NCI-H1105 treated with DMSO at 0.1 percent for 48 hours (cell line): ENCODE measurements around the gene ASTN1.
"Not testable (repeated sequence)": the region's sequence is repeated elsewhere in the genome, so short reads cannot be mapped to it uniquely, and the experiment has no call there.

Experiments
- DNase-seq: peaks from one replicate; lab custom pipeline; 2025; lab: John Stamatoyannopoulos, UW

The ASTN1 gene

DNA sequence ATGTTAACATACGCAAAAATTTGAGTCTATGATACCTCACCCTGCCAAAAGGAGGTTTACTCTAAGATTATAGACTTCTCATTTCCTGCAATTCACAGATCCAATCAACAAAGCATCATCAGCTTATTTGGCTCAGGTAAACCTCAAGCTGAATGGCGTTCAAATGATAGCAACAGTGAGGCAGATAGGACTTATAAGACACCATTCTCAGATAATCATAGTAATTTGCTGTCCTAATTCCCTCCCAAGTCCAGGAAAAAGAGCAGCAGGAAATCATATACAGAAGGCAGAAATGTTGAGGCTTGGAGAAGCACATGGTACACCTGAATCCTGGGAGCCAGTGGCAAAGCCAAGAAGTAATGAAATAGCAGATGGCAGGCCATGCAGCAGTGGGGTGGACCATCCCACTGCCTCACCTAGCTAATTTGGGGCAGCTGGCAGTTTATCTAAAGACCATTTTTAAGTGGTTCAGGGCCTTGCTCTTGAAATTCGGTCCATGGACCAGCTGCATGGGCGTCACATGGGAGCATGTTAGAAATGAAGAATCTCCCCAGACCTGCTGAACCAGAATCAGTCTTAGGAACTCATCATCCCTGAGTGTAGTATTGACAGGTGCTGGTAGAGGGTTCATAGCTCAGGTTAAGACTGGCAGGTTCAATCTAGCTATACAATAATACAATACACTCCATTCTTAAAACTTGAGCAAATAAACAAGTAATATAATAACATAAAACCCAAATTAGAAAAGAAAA is 57.7 kb downstream of the ASTN1 start:
- no peak for DNase-seq

DNA sequence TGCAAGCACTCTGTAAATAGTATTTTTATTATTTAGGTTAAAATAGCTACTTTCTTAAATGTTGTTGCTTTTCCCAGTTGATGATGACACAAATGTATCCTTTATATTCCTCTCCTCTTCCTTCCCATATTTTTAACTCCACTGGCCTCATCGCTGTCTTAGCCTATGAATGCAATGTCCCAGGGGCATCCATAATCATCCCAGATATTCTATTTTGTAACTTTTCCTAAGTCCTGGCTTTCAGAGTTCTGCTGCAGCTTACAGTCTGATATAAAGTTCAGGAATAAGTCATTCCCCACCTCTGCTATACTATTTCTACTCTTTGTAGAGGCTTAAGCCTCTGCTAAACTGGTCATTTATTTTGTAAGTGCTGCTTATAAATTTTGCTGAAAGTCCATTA is 58.3 kb downstream of the ASTN1 start:
- no peak for DNase-seq

- no peak for DNase-seq
Measured at GRCh38 chr1:177103005-177103852, 61.3 kb downstream of the ASTN1 start.

DNA sequence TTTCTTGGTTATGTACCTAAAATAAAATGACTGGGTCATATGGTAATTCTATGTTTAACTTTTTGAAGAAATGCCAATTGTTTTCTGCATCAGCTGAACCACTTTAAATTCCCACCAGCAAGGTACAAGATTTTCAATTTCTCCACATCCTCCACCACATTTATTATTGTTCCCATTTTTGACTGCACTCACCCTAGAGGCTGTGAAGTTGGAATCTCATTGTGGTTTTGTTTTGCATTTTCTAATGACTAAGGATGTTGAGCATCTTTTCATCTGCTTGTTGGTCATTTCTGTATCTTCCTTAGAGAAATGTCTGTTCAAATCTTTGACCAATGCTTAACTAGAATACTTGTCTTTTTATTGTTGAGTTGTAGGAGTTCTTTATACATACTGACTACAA is 72.5 kb downstream of the ASTN1 start:
- no peak for DNase-seq

DNA sequence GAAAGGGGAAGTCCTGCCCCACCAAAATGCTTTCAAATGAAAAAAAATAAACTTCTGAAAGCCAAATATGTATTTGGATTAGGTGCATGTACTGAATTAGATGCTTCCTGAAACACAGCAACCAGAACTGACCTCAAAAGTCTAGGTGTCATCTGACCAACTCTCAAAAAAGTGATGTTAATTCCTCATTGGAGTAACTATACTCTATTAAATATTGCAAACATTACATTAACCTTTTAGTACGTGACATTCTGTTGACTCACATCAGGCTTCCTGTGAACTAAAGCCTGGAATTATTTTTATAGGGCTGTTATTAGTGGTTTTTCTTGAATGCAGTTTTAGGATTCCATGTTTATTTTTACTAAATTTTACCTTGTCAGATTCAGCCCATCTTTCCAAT is 73.5 kb downstream of the ASTN1 start:
- DNase-seq: no peak

- DNase-seq: no peak
Measured at GRCh38 chr1:177088966-177089365, 75.5 kb downstream of the ASTN1 start.

DNA sequence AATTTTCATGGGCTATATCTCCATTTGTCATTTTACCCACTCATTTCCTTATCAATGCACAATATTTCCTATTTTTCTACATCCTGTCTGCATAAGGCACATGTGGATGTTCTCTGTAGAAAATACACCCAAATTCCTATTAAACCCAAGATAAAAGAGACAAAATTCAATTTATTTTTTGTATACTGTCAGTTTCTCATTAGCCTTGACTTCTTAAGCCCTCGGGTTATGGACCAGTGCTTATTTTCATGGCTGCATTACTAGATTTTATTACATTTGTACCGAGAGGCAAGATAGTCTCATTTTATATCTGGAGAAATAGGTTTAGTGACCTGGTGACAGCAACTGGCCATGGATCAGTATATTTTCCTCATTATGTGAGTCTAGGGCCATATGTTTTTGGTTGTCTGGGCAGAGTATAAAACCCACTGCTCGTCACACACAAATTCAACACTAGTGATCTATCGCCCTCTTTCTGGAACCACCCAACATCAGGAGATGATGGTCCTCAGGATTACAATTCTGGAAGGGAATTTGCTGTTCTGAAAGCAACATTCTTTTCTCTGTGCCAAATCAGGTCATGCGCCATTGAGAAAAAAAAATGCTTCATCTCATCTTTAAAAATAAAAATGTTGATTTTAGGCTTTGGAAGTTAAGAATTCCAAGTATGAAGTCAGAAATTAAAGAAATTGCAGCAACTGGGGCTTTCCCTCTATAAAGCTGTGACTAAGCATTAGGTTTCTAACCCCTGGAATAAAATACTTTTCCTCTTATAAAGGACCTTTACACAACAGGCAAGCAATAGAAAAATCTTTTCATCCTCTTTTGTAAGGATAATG is 81.4 kb downstream of the ASTN1 start:
- DNase-seq: no peak

DNA sequence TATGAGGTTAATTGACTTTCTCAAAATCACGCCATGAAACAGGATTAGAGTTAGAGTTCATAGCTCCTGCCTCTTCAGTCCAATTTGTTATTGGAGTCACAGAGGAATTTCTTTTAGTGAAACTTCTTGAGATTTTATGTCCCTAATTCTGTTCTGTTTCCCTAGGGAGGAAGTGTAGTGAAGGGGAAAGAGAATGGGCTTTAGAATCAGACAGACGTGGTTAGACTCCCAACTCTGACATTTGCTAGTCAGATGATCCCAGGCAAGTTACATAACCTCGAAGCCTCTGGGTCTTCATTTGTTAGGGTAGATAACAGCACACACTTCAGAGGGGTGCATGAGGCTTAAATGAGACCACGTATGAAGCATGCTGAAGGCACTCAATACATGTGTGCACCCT is 83.9 kb downstream of the ASTN1 start:
- DNase-seq: no peak

DNA sequence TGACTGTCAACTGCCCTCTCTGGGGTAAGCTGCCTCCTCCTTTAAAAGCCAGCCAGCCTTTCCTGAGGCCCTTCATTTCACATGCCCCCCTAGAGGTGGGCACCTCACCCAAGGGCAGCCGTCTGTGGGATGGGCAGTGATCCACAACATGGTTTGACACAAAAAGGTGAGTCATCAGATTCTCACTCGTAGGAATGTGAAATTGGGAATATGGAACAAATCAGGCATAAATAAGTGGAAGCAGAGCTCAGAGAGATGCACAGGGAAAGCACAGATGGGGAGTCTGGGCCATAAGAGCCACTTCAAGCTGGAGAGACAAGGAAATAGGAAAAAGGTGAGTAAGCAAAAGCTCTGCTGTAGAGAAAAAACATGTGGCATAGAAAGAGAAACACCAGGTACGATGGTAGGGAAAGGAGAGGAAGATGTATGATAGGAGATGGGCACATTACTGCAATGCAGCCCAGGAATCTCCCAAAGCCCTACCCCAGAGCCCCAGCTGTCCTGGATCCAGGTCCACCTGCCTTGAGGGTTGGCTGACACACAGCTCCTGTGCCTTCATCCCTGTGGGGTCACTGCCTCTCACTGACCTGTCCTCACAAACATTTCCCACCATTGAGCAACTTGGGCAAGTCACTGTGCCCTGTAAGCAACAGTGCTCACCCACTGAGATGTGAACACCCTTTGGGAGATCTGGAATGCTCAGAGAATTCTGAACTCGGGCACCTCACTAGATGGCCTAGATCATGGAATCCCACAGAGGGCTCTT is 86.6 kb downstream of the ASTN1 start:
- no peak for DNase-seq

GRCh38 chr1:177077006-177077405 is 87.5 kb downstream of the ASTN1 start:
- DNase-seq: no peak

DNA sequence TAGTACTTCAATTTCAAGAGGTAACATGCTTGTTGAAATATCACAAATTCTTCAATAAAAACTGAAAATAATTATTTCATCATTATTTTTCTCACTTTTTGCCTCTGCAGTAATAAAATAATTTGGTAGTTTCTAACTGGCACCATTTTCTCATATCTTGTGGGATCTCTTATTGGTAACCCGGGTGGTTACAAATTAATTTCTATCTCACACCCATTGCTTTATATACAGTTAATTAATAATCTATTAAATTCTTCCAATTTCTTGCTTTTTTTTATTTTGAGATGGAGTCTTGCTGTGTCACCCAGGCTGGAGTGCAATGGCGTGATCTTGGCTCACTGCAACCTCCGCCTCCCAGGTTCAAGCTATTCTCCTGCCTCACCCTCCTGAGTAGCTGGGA is 89.7 kb downstream of the ASTN1 start:
- DNase-seq: not testable (repeated sequence)

DNA sequence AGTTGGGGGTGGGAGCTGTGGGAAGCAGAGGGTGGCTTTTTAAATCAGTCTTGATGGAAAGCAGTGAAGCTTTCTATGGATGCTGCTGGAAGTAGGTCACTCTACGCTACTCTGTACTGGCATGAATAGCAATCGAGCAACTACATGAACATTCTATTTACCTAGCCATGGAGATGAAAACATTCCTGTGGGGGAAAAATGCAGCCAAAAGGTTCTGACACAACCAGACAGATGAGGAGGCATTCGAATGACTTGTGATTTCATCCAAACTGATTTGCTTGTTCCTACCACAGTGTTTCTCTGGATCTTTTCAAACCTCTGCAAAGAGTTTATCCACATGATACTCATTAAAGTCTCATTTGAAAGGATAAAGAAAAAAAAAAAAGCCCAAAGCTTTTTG is 95.0 kb downstream of the ASTN1 start:
- no peak for DNase-seq

DNA sequence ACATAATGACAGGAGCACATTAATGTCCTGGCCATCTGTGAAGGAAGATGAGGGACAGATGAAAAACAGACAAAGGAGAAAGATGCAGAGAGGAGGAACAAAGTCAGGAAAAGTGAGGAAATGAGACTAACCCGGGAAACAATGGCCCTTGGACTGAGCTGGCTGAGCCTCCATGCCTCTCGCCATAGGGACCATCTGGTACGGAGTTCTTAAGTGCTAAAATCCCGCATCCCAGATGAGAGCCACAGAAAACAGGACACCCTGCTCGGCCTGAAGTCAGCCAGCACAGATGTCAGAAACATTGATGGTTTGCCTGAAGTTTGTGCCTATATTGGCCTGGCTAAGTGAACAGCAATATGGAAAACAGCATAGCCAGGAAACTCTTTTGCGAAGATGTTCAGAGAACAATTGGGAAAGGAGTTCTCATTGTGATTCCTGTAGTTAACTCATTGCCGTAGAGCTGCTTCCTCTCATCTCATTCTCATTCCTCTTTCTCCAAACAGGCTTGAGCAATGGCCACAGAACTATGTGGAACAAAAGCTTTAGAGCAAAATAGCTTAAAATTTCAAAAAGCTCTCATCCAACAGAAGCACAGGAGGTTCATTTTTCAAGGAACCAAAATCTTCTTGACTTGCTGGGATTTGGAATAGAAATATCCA is 96.6 kb downstream of the ASTN1 start:
- no peak for DNase-seq

DNA sequence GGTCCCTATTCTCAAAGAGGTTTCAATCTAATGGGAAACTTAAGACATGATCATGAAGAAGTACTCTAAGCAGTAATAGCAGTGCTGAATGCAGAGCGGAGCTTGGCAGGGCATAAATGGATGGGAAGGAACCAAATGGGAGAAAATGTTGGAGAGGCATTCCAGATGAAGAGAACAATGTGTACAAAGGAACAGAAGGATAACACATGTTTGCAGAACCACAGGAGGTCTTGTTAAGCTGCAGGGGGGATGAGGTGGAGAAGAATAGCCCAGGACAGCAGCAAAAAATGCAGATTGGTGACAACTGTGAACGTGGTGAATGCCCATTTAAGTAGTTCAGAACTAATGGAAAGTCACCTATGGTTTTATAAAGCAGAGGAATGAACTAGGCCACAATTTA is 99.1 kb downstream of the ASTN1 start:
- DNase-seq: no peak

GRCh38 chr1:177063648-177064047 is 100.9 kb downstream of the ASTN1 start:
- no peak for DNase-seq

GRCh38 chr1:177054542-177054941 is 110.0 kb downstream of the ASTN1 start:
- DNase-seq: no peak

GRCh38 chr1:177053648-177054047 is 110.9 kb downstream of the ASTN1 start:
- no peak for DNase-seq

DNA sequence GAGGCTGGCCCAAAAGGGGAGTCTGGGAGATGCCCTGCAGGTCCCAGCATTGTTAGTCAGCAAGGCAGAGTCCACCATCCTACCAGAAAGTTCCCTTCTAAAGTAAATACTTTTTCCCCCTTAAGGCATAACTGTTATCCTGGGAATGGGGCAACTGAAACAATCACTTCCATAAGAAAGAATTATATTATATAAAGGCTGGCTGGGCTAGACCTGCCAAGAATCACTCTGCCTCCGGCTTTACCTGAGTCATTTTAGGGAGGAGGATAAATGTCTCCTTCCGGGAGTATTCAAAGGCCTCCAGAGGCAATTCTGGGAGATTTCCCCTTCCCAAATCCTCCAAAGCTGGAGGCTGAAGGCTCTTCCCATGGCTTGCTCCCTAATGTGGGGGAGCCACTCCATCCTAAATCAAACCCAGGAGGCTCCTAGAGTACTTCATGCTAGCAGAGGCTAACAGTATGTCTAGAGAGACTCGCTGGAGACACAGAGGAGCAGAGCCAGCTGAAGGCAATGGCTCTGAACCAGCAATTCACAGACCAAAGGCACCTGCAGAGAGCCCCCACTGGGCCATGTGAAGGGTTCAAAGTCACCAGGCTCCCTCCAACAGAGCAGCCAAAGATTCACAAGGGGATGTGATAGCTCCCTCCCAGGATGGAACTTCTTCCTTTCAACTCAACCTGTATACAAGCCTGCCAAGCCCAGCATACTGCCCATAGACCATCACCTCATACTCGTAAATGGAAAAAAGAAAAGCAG is 116.0 kb downstream of the ASTN1 start:
- DNase-seq: no peak

- DNase-seq: no peak
Measured at GRCh38 chr1:177045151-177045550, 119.4 kb downstream of the ASTN1 start.

- no peak for DNase-seq
Measured at GRCh38 chr1:177044390-177044789, 120.1 kb downstream of the ASTN1 start.

DNA sequence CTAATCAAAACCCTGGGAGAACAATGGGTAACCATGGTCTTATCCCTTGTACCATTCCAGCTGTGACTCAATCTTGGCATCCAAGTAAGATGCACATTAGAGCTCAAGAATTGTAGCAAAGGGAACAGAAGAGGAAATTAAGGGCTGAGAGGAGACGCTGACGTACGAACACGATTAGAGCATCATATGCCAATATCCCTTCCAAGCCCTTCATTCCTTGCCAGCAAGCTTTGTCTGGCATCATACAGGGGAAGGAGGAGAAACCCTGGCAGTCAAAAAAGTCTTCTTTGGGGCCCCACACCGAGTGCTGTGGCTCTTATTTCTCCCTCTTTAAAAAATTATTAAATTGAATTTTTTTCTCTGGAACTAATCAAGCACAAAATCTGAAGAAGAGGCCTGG is 120.9 kb downstream of the ASTN1 start:
- no peak for DNase-seq
